Activated T-helper 1 cell treated with anti-CD3 and anti-CD28 coated beads, Interleukin-12 subunit alpha, Interleukin-12 subunit beta, Interleukin-2, Interleukin-4 antibody, amounts not matched to agents 30 ng/mL and 10 ng/mL and 1 ng/mL, durations not matched to agents 14 hours and 24 hours and 36 hours (primary cell): Measurements from ENCODE around the gene GYPB. TPM values are rescaled to one million over a fixed set of nuclear protein-coding genes. Genes with fewer than 3 reads are reported as not detected.
"Not testable (repeated sequence)": the region's sequence is repeated elsewhere in the genome, so short reads cannot be mapped to it uniquely, and the experiment has no call there.

Source experiments
- DNase-seq: peaks from one replicate; pipeline ENCODE4 v3.0.0; 2021; ENCODE audit warnings: low spot score
- H3K27ac Mint-ChIP-seq: one replicate; pipeline ENCODE4 v1.8.0; 2021; ENCODE audit warnings: mild to moderate bottlenecking, mixed read lengths
- H3K27me3 Mint-ChIP-seq: one replicate; pipeline ENCODE4 v1.8.0; 2022; ENCODE audit warnings: mild to moderate bottlenecking, moderate library complexity, mixed read lengths; ENCODE audit not compliant: insufficient read depth
- H3K36me3 Mint-ChIP-seq: one replicate; pipeline ENCODE4 v1.8.0; 2021; ENCODE audit warnings: low read depth, mixed read lengths
- H3K4me1 Mint-ChIP-seq: one replicate; pipeline ENCODE4 v1.8.0; 2021; ENCODE audit warnings: low read depth, mixed read lengths
- H3K4me3 Mint-ChIP-seq: one replicate; pipeline ENCODE4 v1.8.0; 2021; ENCODE audit warnings: mild to moderate bottlenecking, moderate library complexity, mixed read lengths
- H3K9me3 Mint-ChIP-seq: one replicate; pipeline ENCODE4 v1.8.0; 2021; ENCODE audit warnings: mixed read lengths
- intact Hi-C: fragments of 100-400 bp; cut with micrococcal nuclease; formaldehyde crosslinking; loops from one replicate; pipeline ENCODE4 v1.15.1; 2024
- total RNA-seq: library from RNA; stranded (reverse); gene quantifications from 2 replicates; pipeline ENCODE4 v1.2.3, GENCODE V29; 2022

Gene GYPB
- total RNA-seq, 1 donor from 2014 or later: not detected

- not testable (repeated sequence) for H3K36me3 Mint-ChIP-seq, H3K27me3 Mint-ChIP-seq, H3K27ac Mint-ChIP-seq, H3K4me3 Mint-ChIP-seq, H3K9me3 Mint-ChIP-seq, DNase-seq, H3K4me1 Mint-ChIP-seq
- intact Hi-C loops: loop anchor here (5.0 kb wide), 1 partner anchor 113 kb away; no protein-coding TSS in a partner anchor
Observed at GRCh38 chr4:144004868-144005557, 14.2 kb downstream of the GYPB start.

DNA sequence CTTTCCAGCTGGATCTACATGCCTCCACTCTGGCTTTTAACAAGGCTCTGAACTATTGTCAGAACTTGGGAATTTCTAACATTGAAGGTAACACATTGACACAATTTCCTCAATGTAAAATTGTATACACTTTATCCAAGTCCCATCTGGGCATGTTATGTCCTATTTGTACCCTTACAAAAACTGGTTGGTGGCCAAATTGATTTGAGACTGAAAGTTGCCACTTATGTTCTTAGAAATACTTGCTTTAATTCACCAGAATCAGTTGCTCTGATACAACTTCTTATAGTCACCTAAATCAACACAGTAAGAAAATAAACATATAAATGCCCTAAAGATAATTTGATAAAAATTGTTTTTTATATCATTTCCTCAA lies 15.3 kb downstream of the GYPB start:
- H3K27ac Mint-ChIP-seq: not testable (repeated sequence)

DNA sequence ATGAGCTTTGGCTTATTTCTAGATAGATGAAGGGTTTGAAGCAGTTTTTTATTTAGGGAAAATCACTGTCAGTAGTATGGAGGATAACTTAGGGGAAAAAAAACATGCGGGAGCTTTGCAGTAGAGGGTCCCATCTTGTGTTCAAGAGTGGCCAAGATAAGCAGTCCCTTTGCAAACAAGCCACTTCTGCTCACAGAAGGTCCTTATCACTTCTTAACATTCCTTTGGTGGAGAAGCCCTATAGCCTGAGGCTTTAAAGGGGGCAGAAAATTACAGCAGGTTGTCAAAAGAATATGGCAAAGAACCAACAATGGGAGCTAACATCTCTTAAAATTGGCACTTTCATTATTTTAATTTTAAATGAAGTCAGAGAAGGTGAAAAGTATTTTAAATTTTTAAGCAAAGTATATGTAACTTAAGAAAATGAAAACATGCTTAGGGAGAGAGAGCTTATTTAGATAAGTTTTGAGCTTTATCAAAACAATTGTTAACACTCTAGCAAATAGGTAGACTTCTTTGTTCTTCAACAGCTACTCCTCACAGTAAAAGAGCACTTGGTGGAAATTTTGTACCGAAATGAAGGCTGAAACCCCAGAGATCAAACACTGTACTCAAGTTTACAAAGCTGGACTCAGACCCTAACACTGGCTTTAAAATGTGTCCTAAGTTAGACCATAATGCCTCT lies 15.8 kb downstream of the GYPB start:
- H3K9me3 Mint-ChIP-seq, H3K36me3 Mint-ChIP-seq, H3K4me3 Mint-ChIP-seq, H3K27me3 Mint-ChIP-seq, H3K27ac Mint-ChIP-seq, H3K4me1 Mint-ChIP-seq, intact Hi-C loops, DNase-seq: not testable (repeated sequence)

More for the DNA sequence above, 15.3 kb downstream of the GYPB start:
- H3K4me3 Mint-ChIP-seq, DNase-seq, intact Hi-C loops, H3K9me3 Mint-ChIP-seq, H3K27me3 Mint-ChIP-seq, H3K36me3 Mint-ChIP-seq, H3K4me1 Mint-ChIP-seq: not testable (repeated sequence)

DNA sequence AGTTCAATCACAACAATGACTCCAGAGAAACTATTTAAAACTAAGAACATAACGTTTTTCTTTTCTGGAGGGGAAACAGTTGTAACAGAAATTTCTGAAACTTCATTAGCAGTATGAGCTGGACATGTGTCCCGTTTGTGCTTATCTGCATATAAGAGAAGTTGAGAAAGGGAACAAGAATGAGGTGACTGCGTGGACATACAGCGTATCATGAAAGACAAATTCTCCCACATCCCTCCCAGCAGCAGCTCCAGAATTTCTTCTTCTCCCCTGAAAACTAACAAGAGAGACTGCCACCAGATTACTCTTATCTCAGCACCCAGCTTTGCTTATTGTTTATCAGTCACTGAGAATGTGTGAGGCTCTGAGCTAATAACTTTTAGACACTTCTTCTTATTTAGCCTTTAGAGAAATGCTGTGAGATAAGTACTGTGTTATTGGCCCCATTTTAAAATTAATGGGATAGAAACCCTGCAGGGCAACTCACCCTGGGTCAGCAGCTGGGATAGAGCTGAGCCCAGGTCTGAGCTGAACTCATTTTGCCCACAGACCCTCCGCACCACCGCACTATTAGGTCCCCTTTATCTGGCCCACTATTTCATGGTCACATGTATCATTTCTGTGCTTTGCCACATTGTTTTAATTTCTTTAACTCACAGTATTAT lies 18.7 kb downstream of the GYPB start:
- H3K27me3 Mint-ChIP-seq, DNase-seq, H3K9me3 Mint-ChIP-seq, intact Hi-C loops, H3K36me3 Mint-ChIP-seq, H3K27ac Mint-ChIP-seq, H3K4me1 Mint-ChIP-seq, H3K4me3 Mint-ChIP-seq: not testable (repeated sequence)

DNA sequence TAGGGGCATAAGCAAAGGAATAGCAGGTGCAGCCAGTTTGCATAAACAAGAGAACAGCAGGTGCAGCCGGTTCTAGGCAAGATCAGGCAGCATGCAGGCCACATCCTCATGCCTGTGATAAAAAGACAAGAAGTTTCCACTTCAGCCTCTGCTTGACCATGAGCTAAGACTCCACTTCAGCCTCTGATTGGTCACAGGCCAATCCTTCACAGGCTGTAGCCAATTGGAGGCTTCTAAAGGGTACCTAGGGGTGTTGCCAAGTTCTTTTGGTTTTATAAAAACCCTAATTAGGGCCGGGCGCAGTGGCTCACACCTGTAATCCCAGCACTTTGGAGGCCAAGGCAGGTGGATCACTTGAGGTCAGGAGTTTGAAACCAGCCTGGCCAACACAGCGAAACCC lies 23.0 kb downstream of the GYPB start:
- H3K4me1 Mint-ChIP-seq, H3K9me3 Mint-ChIP-seq, intact Hi-C loops, DNase-seq, H3K36me3 Mint-ChIP-seq, H3K4me3 Mint-ChIP-seq, H3K27me3 Mint-ChIP-seq, H3K27ac Mint-ChIP-seq: not testable (repeated sequence)

DNA sequence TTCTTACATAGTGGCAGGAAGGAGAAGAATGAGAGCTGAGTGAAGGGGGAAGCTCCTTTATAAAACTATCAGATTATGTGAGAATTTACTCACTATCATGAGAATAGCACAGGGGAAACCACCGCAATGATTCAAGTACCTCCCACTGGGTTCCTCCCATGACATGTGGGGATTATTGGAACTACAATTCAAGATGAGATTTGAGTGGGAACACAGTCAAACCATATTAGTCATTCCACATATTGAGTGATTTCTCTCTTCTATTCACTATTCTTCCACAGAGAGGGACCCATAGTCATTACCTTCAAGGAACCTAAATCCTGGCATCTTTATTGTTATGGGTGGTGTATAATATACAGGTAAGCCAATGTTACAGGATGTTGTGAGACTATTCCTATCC lies 27.4 kb downstream of the GYPB start:
- DNase-seq, H3K36me3 Mint-ChIP-seq, H3K27ac Mint-ChIP-seq, H3K9me3 Mint-ChIP-seq, H3K4me1 Mint-ChIP-seq, H3K27me3 Mint-ChIP-seq, H3K4me3 Mint-ChIP-seq, intact Hi-C loops: not testable (repeated sequence)

DNA sequence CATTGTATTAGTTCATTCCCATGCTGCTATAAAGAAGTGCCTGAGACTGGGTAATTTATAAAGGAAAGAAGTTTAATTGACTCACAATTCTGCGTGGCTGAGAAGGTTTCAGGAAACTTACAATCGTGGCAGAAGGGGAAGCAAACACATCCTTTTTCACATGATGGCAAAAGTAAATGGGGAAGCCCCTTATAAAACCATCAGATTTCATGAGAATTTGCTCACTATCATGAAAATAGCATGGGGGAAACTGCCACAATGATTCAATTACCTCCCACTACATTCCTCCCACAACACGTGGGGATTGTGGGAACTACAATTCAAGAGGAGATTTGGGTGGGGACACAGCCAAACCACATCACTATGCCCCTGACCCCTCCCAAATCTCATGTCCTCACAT lies 28.5 kb downstream of the GYPB start:
- H3K27me3 Mint-ChIP-seq, H3K9me3 Mint-ChIP-seq, intact Hi-C loops, DNase-seq, H3K27ac Mint-ChIP-seq, H3K36me3 Mint-ChIP-seq, H3K4me3 Mint-ChIP-seq, H3K4me1 Mint-ChIP-seq: not testable (repeated sequence)

GRCh38 chr4:143986180-143986579 lies 33.0 kb downstream of the GYPB start:
- H3K36me3 Mint-ChIP-seq: no peaks in the 10 kb centered on the region
- peaks cover 1% of the 10 kb centered on the region for H3K27me3 Mint-ChIP-seq
- H3K4me3 Mint-ChIP-seq: no peak overlapping the region
- H3K4me1 Mint-ChIP-seq: no peaks in the 10 kb centered on the region
- H3K9me3 Mint-ChIP-seq: no peaks in the 10 kb centered on the region
- DNase-seq: no peak
- H3K27ac Mint-ChIP-seq: no peak overlapping the region
- intact Hi-C loops: no loop called here

DNA sequence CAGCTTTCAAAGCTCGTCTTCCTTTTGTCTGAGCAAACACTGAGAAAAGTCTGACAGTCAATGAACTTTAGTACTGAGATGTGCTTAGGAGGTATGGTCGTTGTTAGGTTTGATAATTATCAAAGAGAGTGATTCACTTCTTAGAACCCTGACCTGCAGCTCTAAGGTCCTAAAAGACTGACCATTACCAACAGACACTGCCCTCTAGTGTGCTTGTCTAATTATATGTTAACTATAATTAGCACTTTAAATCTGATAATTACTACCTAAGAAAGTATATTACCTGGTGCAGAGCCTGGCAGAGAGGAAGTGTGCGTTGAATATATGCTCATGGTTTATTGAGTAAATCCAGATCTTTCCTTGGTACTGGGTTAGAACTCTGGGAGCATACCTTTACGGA lies 38.4 kb downstream of the GYPB start:
- H3K9me3 Mint-ChIP-seq, H3K4me3 Mint-ChIP-seq, H3K36me3 Mint-ChIP-seq, H3K27ac Mint-ChIP-seq, H3K27me3 Mint-ChIP-seq, intact Hi-C loops, H3K4me1 Mint-ChIP-seq, DNase-seq: not testable (repeated sequence)

GRCh38 chr4:143975527-143975926 lies 43.7 kb downstream of the GYPB start:
- H3K36me3 Mint-ChIP-seq, intact Hi-C loops, H3K27ac Mint-ChIP-seq, H3K4me3 Mint-ChIP-seq, H3K4me1 Mint-ChIP-seq, H3K9me3 Mint-ChIP-seq, DNase-seq, H3K27me3 Mint-ChIP-seq: not testable (repeated sequence)

DNA sequence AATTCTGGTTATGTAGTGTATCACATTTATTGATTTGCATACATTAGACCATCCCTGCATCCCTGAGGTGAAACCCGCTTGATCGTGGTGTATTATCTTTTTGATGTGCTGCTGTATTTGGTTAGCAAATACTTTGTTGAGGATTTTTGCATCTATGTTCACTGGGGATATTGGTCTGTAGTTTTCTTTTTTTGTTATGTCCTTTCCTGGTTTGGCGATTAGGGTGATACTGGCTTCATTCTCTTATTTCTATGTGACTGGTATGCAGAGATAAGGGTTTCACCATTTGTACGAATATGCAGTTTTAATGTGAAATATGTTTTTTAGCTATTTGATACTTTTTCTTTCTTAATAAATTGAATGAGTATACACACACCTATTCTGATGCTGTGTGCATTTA lies 45.2 kb downstream of the GYPB start:
- H3K9me3 Mint-ChIP-seq, H3K4me1 Mint-ChIP-seq, H3K27ac Mint-ChIP-seq, H3K27me3 Mint-ChIP-seq, DNase-seq, H3K36me3 Mint-ChIP-seq, H3K4me3 Mint-ChIP-seq, intact Hi-C loops: not testable (repeated sequence)

DNA sequence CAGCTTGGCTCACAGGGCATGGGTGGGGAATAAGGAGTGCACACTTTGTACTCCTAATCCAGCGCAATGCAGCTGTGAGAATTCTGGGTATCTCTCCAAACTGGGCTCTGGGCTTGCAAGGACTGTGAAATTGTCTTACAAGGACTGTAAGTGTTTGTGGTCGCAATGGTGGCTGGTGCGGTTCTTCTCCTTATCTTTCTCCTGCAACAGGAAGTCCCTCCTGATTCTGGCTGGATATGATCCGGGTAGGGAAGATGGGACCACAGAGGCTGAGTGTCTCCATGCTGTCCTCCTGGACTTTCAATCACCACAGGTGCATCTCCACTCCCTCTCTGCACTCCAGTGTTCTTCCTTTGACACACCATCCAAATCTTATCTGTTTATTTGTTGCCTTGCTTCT lies 58.1 kb downstream of the GYPB start:
- no peaks in the 10 kb centered on the region for H3K9me3 Mint-ChIP-seq
- H3K27me3 Mint-ChIP-seq: peaks cover 2% of the 10 kb centered on the region
- no peak overlapping the region for H3K4me3 Mint-ChIP-seq
- no peaks in the 10 kb centered on the region for H3K36me3 Mint-ChIP-seq
- no peak overlapping the region for H3K27ac Mint-ChIP-seq
- DNase-seq: no peak
- intact Hi-C loops: no loop called here
- no peaks in the 10 kb centered on the region for H3K4me1 Mint-ChIP-seq

GRCh38 chr4:143955306-143955705 lies 63.9 kb downstream of the GYPB start:
- H3K4me1 Mint-ChIP-seq, H3K36me3 Mint-ChIP-seq, intact Hi-C loops, H3K27ac Mint-ChIP-seq, DNase-seq, H3K27me3 Mint-ChIP-seq, H3K4me3 Mint-ChIP-seq: not testable (repeated sequence)
- peaks cover 11% of the 10 kb centered on the region for H3K9me3 Mint-ChIP-seq
